ENCODE results near the gene ABL2.
"Not testable (repeated sequence)": the region's sequence is repeated elsewhere in the genome, so short reads cannot be mapped to it uniquely, and the experiment has no call there.

The ABL2 gene

GRCh38 chr1:179213317-179213716, 16.2 kb downstream of the ABL2 start:
- DNase-seq = not testable (repeated sequence)

- no peak for DNase-seq
These were observed 20.6 kb downstream of the ABL2 start for GRCh38 chr1:179208681-179209477.

DNA sequence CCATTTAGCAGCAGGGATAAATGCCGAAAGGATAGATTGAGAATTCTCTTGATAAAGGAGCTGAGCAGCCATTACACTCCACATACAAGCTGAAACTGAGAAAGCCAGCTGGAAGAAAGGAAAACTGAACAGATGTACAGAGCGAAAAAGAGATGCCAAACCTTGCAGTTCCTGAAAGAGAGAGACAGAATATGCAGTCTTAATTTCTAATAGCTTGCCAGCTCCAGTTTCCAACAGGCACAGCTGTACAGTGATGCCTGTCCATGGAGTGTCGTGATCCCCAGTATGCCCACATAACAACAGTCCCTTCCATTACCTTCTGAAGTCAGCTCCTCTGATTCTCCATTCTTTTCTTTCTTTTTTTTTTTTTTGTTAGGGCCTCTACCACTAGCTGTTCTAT, 22.7 kb downstream of the ABL2 start:
- DNase-seq = no peak

DNA sequence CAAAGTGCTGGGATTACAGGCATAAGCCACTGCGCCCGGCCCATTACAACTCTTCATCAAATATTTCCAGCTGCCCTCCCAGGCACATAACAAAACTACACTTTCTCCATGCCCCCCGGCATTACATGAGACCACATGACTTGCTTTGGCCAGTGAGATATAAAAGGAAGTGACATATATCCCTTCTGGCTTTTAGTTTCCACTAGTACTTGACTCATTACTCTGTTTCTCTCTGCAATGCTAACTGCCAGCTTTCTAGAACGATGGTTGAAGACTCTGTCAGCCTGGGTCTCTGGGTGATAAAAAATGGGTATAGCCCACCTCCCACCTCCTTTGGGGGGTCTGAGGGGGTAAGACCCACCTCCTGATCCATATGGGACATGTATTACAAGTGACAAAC, 24.2 kb downstream of the ABL2 start:
- DNase-seq = no peak

DNA sequence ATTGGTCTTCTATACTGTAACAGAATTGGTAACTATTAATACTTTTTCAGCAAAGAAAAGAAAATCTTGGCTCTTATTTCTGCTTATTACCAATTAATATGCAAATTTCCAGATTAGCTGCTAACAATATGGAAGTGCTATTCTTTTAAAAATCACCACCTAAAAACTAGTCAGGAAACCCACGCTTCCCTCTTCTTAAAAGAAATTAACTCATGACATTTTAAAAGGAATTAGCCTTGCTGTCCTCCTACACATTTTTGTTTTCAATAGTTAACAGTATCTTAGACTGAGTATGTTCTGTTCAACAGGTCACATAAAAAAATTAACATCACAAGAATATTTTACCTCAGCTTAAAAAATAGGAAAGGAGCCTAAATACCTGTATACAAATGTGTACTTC, 27.3 kb downstream of the ABL2 start:
- DNase-seq = no peak

DNA sequence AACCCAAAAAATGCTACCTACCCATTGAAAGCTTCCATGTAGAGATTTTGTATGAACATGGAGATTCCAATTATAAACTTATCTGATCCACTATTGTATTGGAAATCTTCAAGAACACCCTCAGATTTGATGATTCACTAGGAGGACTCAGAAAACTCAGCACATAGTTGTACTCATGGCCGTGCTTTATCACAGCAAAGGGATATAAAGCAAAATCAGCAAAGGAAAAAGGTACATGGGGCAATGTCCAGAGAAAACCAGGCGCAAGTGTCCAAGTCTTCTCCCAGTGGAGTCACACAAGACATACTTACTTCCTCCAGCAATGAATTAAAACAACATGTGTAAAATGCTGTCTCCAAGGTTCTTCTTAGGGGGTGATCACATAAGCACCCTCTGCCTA, 28.9 kb downstream of the ABL2 start:
- no peak for DNase-seq

GRCh38 chr1:179197690-179198297, 31.7 kb downstream of the ABL2 start:
- DNase-seq = no peak

GRCh38 chr1:179195857-179196256, 33.6 kb downstream of the ABL2 start:
- DNase-seq = not testable (repeated sequence)

DNA sequence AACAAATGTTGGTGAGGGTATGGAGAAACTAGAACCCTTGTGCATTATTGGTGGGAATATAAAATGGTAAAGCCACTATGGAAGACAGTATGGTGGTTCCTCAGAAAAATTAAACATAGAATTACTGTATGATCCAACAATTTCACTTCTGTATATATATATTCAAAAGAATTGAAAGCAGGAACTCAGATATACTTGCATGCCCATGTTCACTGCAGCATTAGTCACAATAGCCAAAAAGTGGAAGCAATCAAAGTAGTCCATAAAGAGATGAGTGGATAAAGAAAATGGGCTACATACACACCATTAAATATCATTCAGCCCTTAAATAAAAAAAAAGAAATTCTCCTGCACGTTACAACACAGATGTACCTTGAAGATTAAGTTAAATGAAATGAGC, 34.1 kb downstream of the ABL2 start:
- no peak for DNase-seq

DNA sequence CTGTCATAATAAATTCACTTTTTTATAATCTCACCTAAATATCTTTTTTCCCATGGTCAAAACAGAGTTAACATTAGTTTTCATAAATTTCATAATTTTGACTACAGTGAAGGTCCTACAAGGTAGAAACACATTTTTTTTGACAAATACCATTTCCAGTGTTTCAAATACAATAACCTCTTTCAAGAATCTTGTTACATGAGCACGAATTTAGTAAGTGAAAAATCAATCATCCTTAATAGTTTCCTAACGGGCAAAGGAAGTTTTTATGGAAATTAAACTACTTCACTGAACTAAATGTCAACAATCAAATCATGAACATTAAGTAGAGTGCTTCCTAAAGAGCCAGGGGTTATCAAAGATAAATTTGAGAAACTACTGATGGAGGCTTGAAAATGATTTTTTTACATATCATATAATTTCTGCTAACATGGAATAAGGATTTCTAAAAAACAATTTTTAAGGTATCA, 35.4 kb downstream of the ABL2 start:
- DNase-seq = no peak

DNA sequence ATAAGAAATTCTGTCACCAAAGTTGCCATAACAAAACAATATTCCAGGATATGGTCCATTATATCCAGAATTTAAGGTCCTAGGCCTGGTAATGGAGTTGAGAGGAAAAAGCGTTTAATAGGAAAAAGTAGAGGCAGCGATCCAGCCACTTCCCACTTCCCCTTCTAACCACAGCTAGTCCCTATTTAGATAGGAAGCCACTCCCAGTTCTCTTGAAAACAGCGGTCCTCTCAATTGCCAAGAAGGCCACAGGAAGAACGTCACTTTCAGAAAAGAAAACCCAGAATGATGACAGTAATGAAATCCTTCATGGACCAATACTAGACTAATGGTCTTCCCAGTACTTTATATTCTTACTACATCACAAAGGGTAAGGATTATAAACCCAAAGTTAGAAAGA, 38.6 kb downstream of the ABL2 start:
- DNase-seq = no peak

GRCh38 chr1:179187735-179188471, 41.6 kb downstream of the ABL2 start:
- DNase-seq = no peak

DNA sequence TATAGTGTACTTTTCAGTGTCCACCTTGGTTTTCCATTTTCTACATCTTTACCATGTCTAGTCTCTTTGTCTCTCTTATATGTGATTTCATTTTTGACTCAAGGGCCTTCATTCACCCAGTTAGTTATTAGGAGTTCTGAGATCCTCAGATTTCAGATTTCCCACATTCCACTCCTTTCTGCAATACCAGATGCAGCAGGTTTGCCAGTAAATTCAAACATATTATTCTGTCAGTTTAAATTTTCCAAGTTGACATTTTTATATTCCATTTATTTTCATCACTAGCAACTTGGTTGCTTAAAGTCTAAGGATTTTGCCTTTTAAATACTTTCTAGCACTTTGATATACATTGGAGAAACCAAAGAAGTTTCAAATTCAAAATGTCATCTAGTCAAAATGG, 42.4 kb downstream of the ABL2 start:
- DNase-seq = no peak

DNA sequence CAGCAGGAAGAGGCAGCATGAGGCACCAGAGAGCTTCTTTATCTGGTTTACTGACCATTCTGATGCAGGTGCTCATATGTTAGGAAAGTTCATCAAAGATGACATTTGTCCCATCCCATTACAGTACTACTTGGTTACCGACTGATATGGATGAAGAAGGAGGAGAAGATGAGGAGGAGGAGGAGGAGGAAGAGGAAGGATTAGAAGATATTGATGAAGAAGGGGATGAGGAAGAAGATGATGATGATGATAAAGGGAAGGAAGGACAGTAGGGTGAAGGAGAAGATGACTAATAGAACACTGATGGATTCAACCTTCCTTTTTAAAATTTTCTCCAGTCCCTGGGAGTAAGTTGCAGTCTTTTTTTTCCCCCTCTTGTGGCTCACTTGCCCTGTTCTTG, 45.1 kb downstream of the ABL2 start:
- DNase-seq = no peak

DNA sequence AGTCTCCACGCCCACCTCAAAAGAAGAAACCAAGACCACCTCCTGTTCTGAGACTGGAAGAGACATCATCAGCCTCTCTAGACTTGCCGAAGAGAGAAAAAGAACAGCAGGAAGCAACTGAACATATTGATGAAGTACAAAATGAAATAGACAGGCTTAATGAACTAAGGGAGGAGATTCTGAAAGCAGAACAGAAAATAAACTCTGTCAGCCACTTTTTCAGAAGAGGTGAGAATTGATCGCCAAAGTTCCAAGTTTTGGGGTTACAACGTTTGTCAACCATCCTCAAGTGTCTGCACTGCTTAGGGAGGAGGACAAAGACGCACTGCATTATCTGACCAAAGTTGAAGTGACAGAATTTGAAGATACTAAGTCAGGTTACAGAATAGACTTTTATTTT, 45.6 kb downstream of the ABL2 start:
- no peak for DNase-seq

DNA sequence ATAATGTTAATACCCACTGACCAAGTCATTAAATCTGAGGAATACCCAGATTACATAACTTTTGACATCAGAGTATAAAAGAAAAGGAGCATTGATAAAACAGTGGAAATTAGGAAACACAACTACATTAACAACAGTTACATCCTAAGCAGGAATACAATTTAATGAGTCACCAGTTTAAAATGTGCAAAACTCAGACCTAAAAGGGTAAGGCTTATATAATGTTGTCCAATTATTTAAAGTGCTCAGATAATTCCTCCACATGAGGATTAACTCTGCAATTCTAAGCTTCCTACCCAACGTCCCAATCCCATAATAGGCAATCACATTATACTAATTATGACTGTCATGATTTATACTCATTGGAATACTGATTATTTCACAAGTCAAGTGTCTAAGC, 50.5 kb downstream of the ABL2 start:
- no peak for DNase-seq

- DNase-seq = no peak
These were observed 51.3 kb downstream of the ABL2 start for GRCh38 chr1:179178183-179178582.

- no peak for DNase-seq
These were observed 51.9 kb downstream of the ABL2 start for GRCh38 chr1:179177615-179178014.

- DNase-seq = no peak
These were observed 52.3 kb downstream of the ABL2 start for GRCh38 chr1:179177182-179177581.

DNA sequence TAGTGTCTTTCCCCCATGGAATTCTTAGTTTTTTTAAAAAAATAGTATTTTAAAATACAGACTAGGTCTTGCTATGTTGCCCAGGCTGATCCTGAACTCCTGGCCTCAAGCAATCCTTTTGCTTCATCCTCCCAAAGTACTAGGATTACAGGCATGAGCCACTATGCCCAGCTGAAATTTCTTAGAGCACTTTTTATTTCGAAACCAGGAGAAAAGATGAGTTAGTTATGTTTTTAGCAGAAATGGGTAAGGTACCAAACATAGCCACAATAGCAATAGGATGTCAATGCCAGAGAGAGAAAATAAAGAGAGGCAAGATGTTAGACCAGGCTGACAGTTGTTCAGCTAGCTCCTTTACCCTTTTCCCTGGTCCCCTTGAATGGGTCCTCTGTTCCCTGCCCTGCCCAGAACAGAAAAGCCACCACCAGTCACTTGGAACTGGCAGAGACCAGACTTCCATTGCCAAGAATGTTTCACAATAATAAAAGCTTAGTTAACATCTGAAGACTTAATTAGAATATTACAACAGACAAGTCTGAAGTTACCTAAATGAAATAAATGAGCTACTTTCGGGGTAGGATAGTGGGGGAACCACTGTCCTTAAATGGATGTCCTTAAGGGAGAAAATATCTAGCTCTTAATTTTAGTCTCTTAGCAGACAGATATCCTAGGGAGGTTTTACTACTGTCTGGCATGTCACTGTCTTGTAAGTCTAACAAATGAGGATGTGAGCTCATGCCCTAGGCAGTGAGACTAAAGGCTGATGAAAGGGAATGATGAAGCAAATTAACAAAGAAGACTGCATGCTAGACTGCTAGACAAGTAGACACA, 54.3 kb downstream of the ABL2 start:
- no peak for DNase-seq

DNA sequence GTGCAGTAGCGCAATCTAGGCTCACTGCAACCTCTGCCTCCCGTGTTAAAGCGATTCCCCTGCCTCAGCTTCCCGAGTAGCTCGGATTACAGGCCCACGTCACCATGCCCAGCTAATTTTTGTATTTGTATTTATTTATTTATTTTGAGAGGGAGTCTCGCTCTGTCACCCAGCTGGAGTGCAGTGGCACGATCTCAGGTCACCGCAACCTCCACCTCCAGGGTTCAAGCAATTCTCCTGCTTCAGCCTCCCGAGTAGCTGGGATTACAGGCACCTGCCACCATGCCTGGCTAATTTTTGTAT, 59.1 kb downstream of the ABL2 start:
- DNase-seq = not testable (repeated sequence)

DNA sequence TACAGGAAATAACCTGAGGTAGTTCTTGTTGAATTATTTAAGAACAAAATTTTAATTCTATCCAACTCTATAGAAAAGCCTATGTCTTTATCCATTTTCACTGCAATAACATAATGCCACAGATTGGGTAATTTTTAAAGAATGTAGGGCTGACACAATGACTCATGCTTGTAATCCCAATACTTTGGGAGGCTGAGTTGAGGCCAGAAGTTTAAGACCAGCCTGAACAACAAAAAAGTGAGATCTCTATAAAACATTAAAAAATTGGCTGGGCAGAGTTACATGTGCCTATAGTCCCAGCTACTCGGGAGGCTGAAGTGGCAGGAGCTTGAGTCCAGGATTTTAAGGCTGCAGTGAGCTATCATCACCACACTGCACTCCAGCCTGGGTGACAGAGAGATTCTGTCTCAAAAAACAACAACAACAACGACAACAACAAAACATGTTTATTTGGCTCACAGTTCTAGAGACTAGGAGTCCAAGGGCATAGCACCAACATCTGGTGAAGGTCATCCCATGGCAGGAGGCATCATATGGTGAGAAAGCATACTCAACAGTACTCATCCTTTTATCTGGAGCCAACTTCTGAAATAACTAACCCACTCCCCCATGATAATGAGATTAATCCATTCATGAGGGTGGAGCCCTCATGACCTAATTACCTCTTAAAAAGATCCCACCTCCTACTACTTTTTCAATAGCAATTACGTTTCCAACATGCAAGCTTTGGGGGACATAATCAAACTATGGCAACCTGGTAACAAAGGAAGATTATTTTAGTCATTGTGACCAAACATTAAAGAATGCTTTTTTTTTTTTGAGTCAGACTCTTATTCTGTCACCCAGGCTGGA, 59.6 kb downstream of the ABL2 start:
- no peak for DNase-seq
